ENCODE measurements around the gene OR5M3. TPM values are rescaled to one million over a fixed set of nuclear protein-coding genes. Genes with fewer than 3 reads are reported as not detected.

Gene OR5M3
- total RNA-seq, 1 experiment from 2014 or later: not detected

GRCh38 chr11:56474729-56475235 is 1.6 kb upstream of the OR5M3 start:
- CTCF ChIA-PET: no interaction called here
- no TSS peak for BruUV-seq (replicated peaks)
- Mint-ChIP-seq H3K27me3 (ENCODE audit: unreplicated experiment) (no peaks in the 10 kb centered on the region), H3K9me3 (ENCODE audit: low read depth, unreplicated experiment) (peaks cover 5% of the 10 kb centered on the region), H3K27ac (ENCODE audit: unreplicated experiment) (no peak overlapping the region), H3K36me3 (ENCODE audit: insufficient read depth, unreplicated experiment) (no peaks in the 10 kb centered on the region), H3K4me3 (ENCODE audit: low read depth, unreplicated experiment) (no peak overlapping the region), H3K4me1 (ENCODE audit: low read depth, unreplicated experiment) (no peaks in the 10 kb centered on the region)
- DNase-seq: no peak
- intact Hi-C loops (cut with micrococcal nuclease; ENCODE audit: unreplicated experiment): no loop called here
- TF ChIP-seq CTCF (IDR thresholded peaks at IDR 0.05; ENCODE audit: unreplicated experiment): no peak

- H3K36me3 Mint-ChIP-seq (ENCODE audit: insufficient read depth, unreplicated experiment): no peaks in the 10 kb centered on the region
- H3K4me3 Mint-ChIP-seq (ENCODE audit: low read depth, unreplicated experiment): no peak overlapping the region
- no peak for TF ChIP-seq CTCF (IDR thresholded peaks at IDR 0.05; ENCODE audit: unreplicated experiment)
- no TSS peak for BruUV-seq (replicated peaks)
- peaks cover 7% of the 10 kb centered on the region for H3K9me3 Mint-ChIP-seq (ENCODE audit: low read depth, unreplicated experiment)
- DNase-seq: no peak
- H3K27me3 Mint-ChIP-seq (ENCODE audit: unreplicated experiment): no peaks in the 10 kb centered on the region
- CTCF ChIA-PET: no interaction called here
- intact Hi-C loops (cut with micrococcal nuclease; ENCODE audit: unreplicated experiment): no loop called here
- no peaks in the 10 kb centered on the region for H3K4me1 Mint-ChIP-seq (ENCODE audit: low read depth, unreplicated experiment)
- no peak overlapping the region for H3K27ac Mint-ChIP-seq (ENCODE audit: unreplicated experiment)
Observed at GRCh38 chr11:56457076-56457475, 16.1 kb downstream of the OR5M3 start.

- Mint-ChIP-seq H3K27me3 (ENCODE audit: unreplicated experiment) (no peaks in the 10 kb centered on the region), H3K36me3 (ENCODE audit: insufficient read depth, unreplicated experiment) (no peaks in the 10 kb centered on the region), H3K9me3 (ENCODE audit: low read depth, unreplicated experiment) (peaks cover 7% of the 10 kb centered on the region), H3K4me1 (ENCODE audit: low read depth, unreplicated experiment) (no peaks in the 10 kb centered on the region), H3K4me3 (ENCODE audit: low read depth, unreplicated experiment) (no peak overlapping the region), H3K27ac (ENCODE audit: unreplicated experiment) (no peak overlapping the region)
- intact Hi-C loops (cut with micrococcal nuclease; ENCODE audit: unreplicated experiment): no loop called here
- DNase-seq: no peak
- no TSS peak for BruUV-seq (replicated peaks)
- no peak for TF ChIP-seq CTCF (IDR thresholded peaks at IDR 0.05; ENCODE audit: unreplicated experiment)
- CTCF ChIA-PET: no interaction called here
Observed at GRCh38 chr11:56453521-56453920, 19.6 kb downstream of the OR5M3 start.

Other genes starting within 250 kb of the OR5M3 start
- gene OR5T2, start 239.1 kb downstream of the OR5M3 start, total RNA-seq (2022): not detected in 2 replicates
- not detected in 2 replicates for gene OR5T3, start 221.1 kb downstream of the OR5M3 start, total RNA-seq (2022)
- not detected in 2 replicates for gene OR5T1, start 199.2 kb downstream of the OR5M3 start, total RNA-seq (2022)
- not detected in 2 replicates for gene OR8H1, start 181.1 kb downstream of the OR5M3 start, total RNA-seq (2022)
- gene OR8K3, start 158.2 kb downstream of the OR5M3 start, total RNA-seq (2022): not detected in 2 replicates
- gene OR8K1, start 127.3 kb downstream of the OR5M3 start, total RNA-seq (2022): not detected in 2 replicates
- not detected in 2 replicates for gene OR8J1, start 119.1 kb downstream of the OR5M3 start, total RNA-seq (2022)
- gene OR8U1, start 97.7 kb downstream of the OR5M3 start, total RNA-seq (2022): not detected in 2 replicates
- gene OR5AL1, start 60.7 kb downstream of the OR5M3 start, total RNA-seq (2022): not detected in 2 replicates
- gene OR5M8, start 18.0 kb upstream of the OR5M3 start, total RNA-seq (2022): not detected in 2 replicates
- not detected in 2 replicates for gene OR5M11, start 69.9 kb upstream of the OR5M3 start, total RNA-seq (2022)
- gene OR5M10, start 104.4 kb upstream of the OR5M3 start, total RNA-seq (2022): not detected in 2 replicates
- not detected in 2 replicates for gene OR5M1, start 141.5 kb upstream of the OR5M3 start, total RNA-seq (2022)
- not detected in 2 replicates for gene OR5AP2, start 169.1 kb upstream of the OR5M3 start, total RNA-seq (2022)
- not detected in 2 replicates for gene OR5AR1, start 190.3 kb upstream of the OR5M3 start, total RNA-seq (2022)
- not detected in 2 replicates for gene OR9G1, start 225.7 kb upstream of the OR5M3 start, total RNA-seq (2022)

Data from Calu3 (cell line).